IMR-90 (cell line): ENCODE results near the gene ASTN2. TPM values are rescaled to one million over a fixed set of nuclear protein-coding genes. Genes with fewer than 3 reads are reported as not detected.

Experiments used
- ATAC-seq: fragments of 200-7000 bp; cut with Tn5 transposase; 2 replicates; pipeline ENCODE4 v1.9.1; 2020; ENCODE audit warnings: low read depth, mild to moderate bottlenecking, moderate library complexity
- BruUV-seq: library from RNA; stranded (reverse); fragments of 400-500 nt; replicated peaks from 2 replicates; lab custom pipeline; 2021; lab: Mats Ljungman, UMichigan
- CTCF ChIA-PET: fragments of 300-600 bp; formaldehyde crosslinking; extraction: SDS; loops from one replicate; lab custom pipeline; 2021; ENCODE audit warnings: antibody characterized with exemption; lab: Yijun Ruan, JAX
- POLR2A ChIA-PET: fragments of 300-600 bp; sonication (Branson Sonifier 250); formaldehyde crosslinking; loops from one replicate; lab custom pipeline; 2022; ENCODE audit warnings: antibody characterized with exemption; ENCODE audit not compliant: unreplicated experiment; lab: Charles Lee
- DNase-seq: peaks from one replicate; pipeline ENCODE4 v3.0.0; 2013
- H2AFZ ChIP-seq: replicated peaks from 2 replicates; pipeline ENCODE3; 2013; ENCODE audit warnings: low read length, mild to moderate bottlenecking; ENCODE audit not compliant: poor library complexity
- H2AK5ac ChIP-seq: 2 replicates; pipeline ENCODE4 v1.6.1; 2013; ENCODE audit warnings: low read depth, low read length, inconsistent platforms
- H2AK9ac ChIP-seq: replicated peaks from 2 replicates; pipeline ENCODE3; 2013; ENCODE audit warnings: mild to moderate bottlenecking, low read depth, low read length, moderate library complexity; ENCODE audit not compliant: poor library complexity
- H2BK120ac ChIP-seq: 2 replicates; pipeline ENCODE4 v1.6.1; 2013; ENCODE audit warnings: low read depth, low read length, inconsistent platforms
- H2BK15ac ChIP-seq: 3 replicates; pipeline ENCODE4 v1.6.1; 2013; ENCODE audit warnings: low read depth, low read length, inconsistent platforms
- H2BK20ac ChIP-seq: 2 replicates; pipeline ENCODE4 v1.6.1; 2013; ENCODE audit warnings: low read depth, mild to moderate bottlenecking, inconsistent platforms, low read length, moderate library complexity
- H2BK5ac ChIP-seq: 2 replicates; pipeline ENCODE4 v1.6.1; 2013; ENCODE audit warnings: mild to moderate bottlenecking, low read depth, low read length, inconsistent platforms; ENCODE audit not compliant: poor library complexity, severe bottlenecking
- H3K14ac ChIP-seq: replicated peaks from 2 replicates; pipeline ENCODE4 v1.6.1; 2013; ENCODE audit warnings: low read depth, low read length, inconsistent platforms
- H3K18ac ChIP-seq: 2 replicates; pipeline ENCODE4 v1.6.1; 2013; ENCODE audit warnings: low read depth, low read length, control low read depth
- H3K23ac ChIP-seq: 2 replicates; pipeline ENCODE4 v1.6.1; 2013; ENCODE audit warnings: low read depth, low read length, inconsistent platforms
- H3K27ac ChIP-seq: 2 replicates; pipeline ENCODE4 v1.5.1; 2013; ENCODE audit warnings: mild to moderate bottlenecking, control low read depth, low read length; ENCODE audit not compliant: insufficient read depth
- H3K27me3 ChIP-seq: 2 replicates; pipeline ENCODE4 v1.6.1; 2013; ENCODE audit warnings: low read length; ENCODE audit not compliant: control insufficient read depth, insufficient read depth
- H3K36me3 ChIP-seq: 2 replicates; pipeline ENCODE4 v1.6.1; 2013; ENCODE audit warnings: low read length, mixed read lengths; ENCODE audit not compliant: control insufficient read depth, insufficient read depth
- H3K4ac ChIP-seq: 2 replicates; pipeline ENCODE4 v1.6.1; 2013; ENCODE audit warnings: low read depth, low read length, inconsistent platforms
- H3K4me1 ChIP-seq: 2 replicates; pipeline ENCODE4 v1.6.1; 2013; ENCODE audit warnings: low read length, mixed read lengths; ENCODE audit not compliant: control insufficient read depth, insufficient read depth
- H3K4me2 ChIP-seq: 2 replicates; pipeline ENCODE4 v1.6.1; 2013; ENCODE audit warnings: low read depth, mild to moderate bottlenecking, control low read depth, low read length, moderate library complexity
- H3K4me3 ChIP-seq: 2 replicates; pipeline ENCODE4 v1.5.1; 2013; ENCODE audit warnings: low read depth, mild to moderate bottlenecking, control low read depth, low read length, moderate library complexity; ENCODE audit not compliant: insufficient read depth
- H3K56ac ChIP-seq: 2 replicates; pipeline ENCODE4 v1.6.1; 2013; ENCODE audit warnings: low read length, inconsistent platforms; ENCODE audit not compliant: insufficient read depth; ENCODE audit errors: extremely low read depth
- H3K79me1 ChIP-seq, 2 experiments: 2 replicates each; pipeline ENCODE4 v1.6.1; 2013; ENCODE audit warnings: low read length in 2 of 2, inconsistent platforms in 1 of 2, low read depth in 1 of 2
- H3K9ac ChIP-seq: 2 replicates; pipeline ENCODE4 v1.6.1; 2013; ENCODE audit warnings: low read depth, low read length, control low read depth
- H3K9me1 ChIP-seq: 2 replicates; pipeline ENCODE4 v1.6.1; 2013; ENCODE audit warnings: low read length, inconsistent platforms; ENCODE audit not compliant: insufficient read depth
- H3K9me3 ChIP-seq: 2 replicates; pipeline ENCODE4 v1.6.1; 2013; ENCODE audit warnings: low read length; ENCODE audit not compliant: control insufficient read depth, insufficient read depth
- H4K20me1 ChIP-seq: 2 replicates; pipeline ENCODE4 v1.6.1; 2013; ENCODE audit warnings: low read length, inconsistent platforms; ENCODE audit not compliant: insufficient read depth
- H4K5ac ChIP-seq: 2 replicates; pipeline ENCODE4 v1.6.1; 2013; ENCODE audit warnings: mild to moderate bottlenecking, low read depth, low read length, control low read depth
- H4K8ac ChIP-seq, 2 experiments: 2 replicates each; pipeline ENCODE4 v1.6.1; 2013; ENCODE audit warnings: low read depth in 2 of 2, low read length in 2 of 2, control low read depth in 1 of 2, inconsistent platforms in 1 of 2
- H4K91ac ChIP-seq: 2 replicates; pipeline ENCODE4 v1.6.1; 2013; ENCODE audit warnings: low read depth, low read length, inconsistent platforms; ENCODE audit not compliant: insufficient read depth
- BHLHE40 ChIP-seq: fragments of 150-350 bp; IDR thresholded peaks from 2 replicates; pipeline ENCODE4 v1.6.1; 2016; ENCODE audit warnings: mild to moderate bottlenecking, low read depth, low read length
- CEBPB ChIP-seq: IDR thresholded peaks from 2 replicates; pipeline ENCODE4 v1.6.1; 2012; ENCODE audit warnings: low read depth, low read length, improper control_type of control experiment
- CTCF ChIP-seq: conservative IDR thresholded peaks from 2 replicates; pipeline ENCODE4 v1.5.1; 2012; ENCODE audit warnings: mild to moderate bottlenecking, low read depth, low read length, improper control_type of control experiment
- ELK1 ChIP-seq: fragments of 150-350 bp; IDR thresholded peaks from 2 replicates; pipeline ENCODE4 v1.6.1; 2016; ENCODE audit warnings: low read depth, mild to moderate bottlenecking, low read length, moderate library complexity, borderline replicate concordance
- FOS ChIP-seq: fragments of 150-350 bp; IDR thresholded peaks from 2 replicates; pipeline ENCODE4 v1.6.1; 2016; ENCODE audit warnings: low read depth, low read length
- MAZ ChIP-seq: IDR thresholded peaks from 2 replicates; pipeline ENCODE4 v1.6.1; 2012; ENCODE audit warnings: low read depth, mild to moderate bottlenecking, low read length, improper control_type of control experiment, moderate library complexity, borderline replicate concordance
- NFE2L2 ChIP-seq: fragments of 150-350 bp; IDR thresholded peaks from 2 replicates; pipeline ENCODE4 v1.6.1; 2016; ENCODE audit warnings: low read depth, mild to moderate bottlenecking, low read length
- POLR2A ChIP-seq: IDR thresholded peaks from 2 replicates; pipeline ENCODE4 v1.6.1; 2012; ENCODE audit warnings: mild to moderate bottlenecking, low read depth, low read length
- RAD21 ChIP-seq: IDR thresholded peaks from 2 replicates; pipeline ENCODE4 v1.6.1; 2012; ENCODE audit warnings: low read length, improper control_type of control experiment
- RCOR1 ChIP-seq: IDR thresholded peaks from 2 replicates; pipeline ENCODE4 v1.6.1; 2012; ENCODE audit warnings: mild to moderate bottlenecking, low read length, improper control_type of control experiment; ENCODE audit not compliant: insufficient replicate concordance
- RFX5 ChIP-seq: IDR thresholded peaks from 2 replicates; pipeline ENCODE4 v1.8.0; 2012; ENCODE audit warnings: low read depth, mild to moderate bottlenecking, low read length, moderate library complexity
- SMC3 ChIP-seq: fragments of 150-350 bp; IDR thresholded peaks from 2 replicates; pipeline ENCODE4 v1.6.1; 2016; ENCODE audit warnings: low read depth, mild to moderate bottlenecking, antibody characterized with exemption, low read length, moderate library complexity
- USF2 ChIP-seq: fragments of 150-350 bp; IDR thresholded peaks from 2 replicates; pipeline ENCODE4 v1.6.1; 2017; ENCODE audit warnings: mild to moderate bottlenecking, antibody characterized with exemption, low read length, low read depth
- WGBS, 2 experiments: methylation state at CpG; one replicate each; pipeline versions ENCODE4 v1.1.5 to v1.1.7; 2013; ENCODE audit warnings: missing lambda C conversion rate in 2 of 2; ENCODE audit not compliant: insufficient read length in 1 of 2; ENCODE audit errors: extremely low coverage in 2 of 2; 5-methylcytosine and 5-hydroxymethylcytosine counted together
- dilution Hi-C: fragments of 300-500 bp; cut with HindIII; formaldehyde crosslinking; loops from one replicate; pipeline ENCODE4 v1.14.3; 2018; ENCODE audit warnings: low sequenced_read_pairs; ENCODE audit not compliant: unreplicated experiment
- in situ Hi-C: fragments of 300-500 bp; cut with MboI; formaldehyde crosslinking; loops from 3 replicates; pipeline ENCODE4 v1.14.3; 2019; ENCODE audit warnings: low sequenced_read_pairs, inconsistent platforms, mixed read lengths
- intact Hi-C: fragments of 100-400 bp; cut with micrococcal nuclease; formaldehyde crosslinking; loops from 2 replicates; pipeline ENCODE4 v1.10.0; 2022
- polyA plus RNA-seq, 3 experiments: library from polyadenylated mRNA; depleted of rRNA; stranded (reverse); fragments of >200 nt; gene quantifications; 2 replicates each; pipeline ENCODE4 v1.2.3, GENCODE V29; 2012; ENCODE audit warnings: low replicate concordance in 1 of 3
- total RNA-seq: library from RNA; depleted of rRNA; stranded (reverse); fragments of >200 nt; gene quantifications from 2 replicates; pipeline ENCODE4 v1.2.3, GENCODE V29; 2012

ASTN2 gene
- total and polyA plus RNA-seq, 2 of the 4 experiments (the other 2 are of a cell fraction): 3.8 to 6.8 TPM

- H2AFZ ChIP-seq: no peak overlapping the region
- BruUV-seq: no TSS peak
- no peak overlapping the region for H2AK9ac ChIP-seq
- ChIA-PET POLR2A (no interaction called here), CTCF (no interaction called here)
- H4K20me1 ChIP-seq: no peaks in the 10 kb centered on the region
- H3K4ac ChIP-seq: no peak overlapping the region
- H3K23ac ChIP-seq: no peak overlapping the region
- no peak overlapping the region for H2BK15ac ChIP-seq
- no peaks in the 10 kb centered on the region for H3K9me3 ChIP-seq
- no peak overlapping the region for H4K5ac ChIP-seq
- H4K91ac ChIP-seq: no peak overlapping the region
- no peaks in the 10 kb centered on the region for H3K9me1 ChIP-seq
- H3K4me3 ChIP-seq: no peak overlapping the region
- no peak overlapping the region for H2BK120ac ChIP-seq
- no peak overlapping the region for H3K14ac ChIP-seq
- DNase-seq (no peak), ATAC-seq (no peak)
- H3K9ac ChIP-seq: no peak overlapping the region
- no peaks in the 10 kb centered on the region for H3K36me3 ChIP-seq
- H3K27ac ChIP-seq: no peak overlapping the region
- H2BK5ac ChIP-seq: no peak overlapping the region
- dilution Hi-C loops (no loop called here), intact Hi-C loops (no loop called here), in situ Hi-C loops (no loop called here)
- H2AK5ac ChIP-seq: no peak overlapping the region
- no CpG with 5 or more reads among the region's 2 CpGs for WGBS, 2 experiments
- H4K8ac ChIP-seq: no peak overlapping the region
- H3K79me1 ChIP-seq: no peaks in the 10 kb centered on the region
- H3K4me1 ChIP-seq: no peaks in the 10 kb centered on the region
- H3K18ac ChIP-seq: no peak overlapping the region
- no peak overlapping the region for H3K4me2 ChIP-seq
- H3K27me3 ChIP-seq: peaks cover 2% of the 10 kb centered on the region; the same call in 1 of the 2 replicates
- H2BK20ac ChIP-seq: no peak overlapping the region
- H3K56ac ChIP-seq: no peak overlapping the region
- TF ChIP-seq FOS (no peak), POLR2A (no peak), RAD21 (no peak), USF2 (no peak), SMC3 (no peak), BHLHE40 (no peak), RFX5 (no peak), CEBPB (no peak), RCOR1 (no peak), CTCF (no peak), NFE2L2 (no peak), ELK1 (no peak), MAZ (no peak)
These were observed 664.3 kb downstream of the ASTN2 start for GRCh38 chr9:116750510-116750909.
